Spleen (tissue), 11 donors: ENCODE results near the gene PLCH1. TPM values are rescaled to one million over a fixed set of nuclear protein-coding genes. Genes with fewer than 3 reads are reported as not detected.

Experiments
- DNase-seq: peaks from one replicate; pipeline ENCODE4 v3.0.0-alpha.2; 2020
- H3K27ac ChIP-seq, 8 donors: fragments of 200-600 bp; sonication (generic) in 7 of 8; 1 replicate in 4 of 8; 2 replicates in 4 of 8; pipeline versions ENCODE4 v1.5.0 to v1.8.0; 2016 to 2021; ENCODE audit warnings: inconsistent platforms in 4 of 8, mild to moderate bottlenecking in 4 of 8, moderate library complexity in 1 of 8
- H3K27me3 ChIP-seq, 7 donors: fragments of 200-600 bp; sonication (generic) in 6 of 7; replicated peaks in 1 of 7; 1 replicate in 4 of 7; 2 replicates in 3 of 7; pipeline versions ENCODE4 v1.5.0 to v1.8.0; 2016 to 2021; ENCODE audit warnings: inconsistent platforms in 3 of 7, mild to moderate bottlenecking in 1 of 7
- H3K36me3 ChIP-seq, 6 donors: fragments of 200-600 bp; sonication (generic) in 5 of 6; 1 replicate in 4 of 6; 2 replicates in 2 of 6; pipeline versions ENCODE4 v1.5.0 to v1.8.0; 2016 to 2021; ENCODE audit warnings: inconsistent platforms in 2 of 6
- H3K4me1 ChIP-seq, 6 donors: fragments of 200-600 bp; sonication (generic) in 5 of 6; 1 replicate in 3 of 6; 2 replicates in 3 of 6; pipeline versions ENCODE4 v1.5.0 to v1.8.0; 2016 to 2021; ENCODE audit warnings: inconsistent platforms in 3 of 6
- H3K4me3 ChIP-seq, 8 donors: fragments of 200-600 bp; sonication (generic) in 7 of 8; 1 replicate in 4 of 8; 2 replicates in 4 of 8; pipeline versions ENCODE4 v1.5.0 to v1.8.0; 2016 to 2021; ENCODE audit warnings: inconsistent platforms in 4 of 8, mild to moderate bottlenecking in 4 of 8, moderate library complexity in 2 of 8
- H3K9me3 ChIP-seq, 8 donors: fragments of 200-600 bp; sonication (generic) in 7 of 8; 1 replicate in 4 of 8; 2 replicates in 4 of 8; pipeline versions ENCODE4 v1.5.0 to v1.8.0; 2016 to 2021; ENCODE audit warnings: inconsistent platforms in 4 of 8
- CTCF ChIP-seq, 11 experiments: fragments of 200-600 bp in 7 of 11; fragments of 450-650 bp in 4 of 11; sonication (generic) in 4 of 11; IDR thresholded peaks in 8 of 11; conservative IDR thresholded peaks in 3 of 11; 1 replicate in 7 of 11; 2 replicates in 4 of 11; pipeline versions ENCODE4 v1.4.0 to v1.8.0; 2016 to 2021; ENCODE audit warnings: antibody characterized with exemption in 11 of 11, inconsistent platforms in 4 of 11, mild to moderate bottlenecking in 1 of 11
- POLR2A ChIP-seq, 3 donors: fragments of 450-650 bp; IDR thresholded peaks; one replicate each; pipeline ENCODE4 v1.5.1; 2017; ENCODE audit warnings: antibody characterized with exemption in 3 of 3, mild to moderate bottlenecking in 1 of 3
- POLR2AphosphoS5 ChIP-seq, 3 donors: sonication (generic); formaldehyde crosslinking; IDR thresholded peaks; one replicate each; pipeline ENCODE4 v1.5.1; 2017; ENCODE audit warnings: antibody characterized with exemption in 3 of 3
- WGBS, 5 donors: extraction: QIAGEN DNeasy Blood & Tissue Kit in 3 of 5; methylation state at CpG; one replicate each; pipeline versions ENCODE4 v1.1.5 to v1.1.7; 2013 to 2018; 5-methylcytosine and 5-hydroxymethylcytosine counted together
- intact Hi-C: fragments of 100-400 bp; cut with DNase I; formaldehyde crosslinking; loops from one replicate; pipeline ENCODE4 v1.15.0; 2023; ENCODE audit warnings: low total_unique reads
- polyA plus RNA-seq, 3 donors: library from polyadenylated mRNA; stranded (reverse); fragments of 200-250 nt; gene quantifications; one replicate each; pipeline ENCODE4 v1.2.1, GENCODE V29; 2013
- total RNA-seq, 7 donors: library from RNA; depleted of rRNA in 3 of 7; stranded (reverse); fragments of >200 nt in 3 of 7; fragmentation: NEBNext Ultra II Directional in 4 of 7; extraction: Animal tissue kit (Norgen Biotek cat#: 25700) in 4 of 7; gene quantifications; one replicate each; pipeline versions ENCODE4 v1.1.0 to v1.2.1, GENCODE V29; 2016 to 2021
- donor health status: healthy with polysubstance abuse.
- donor health status: DM: no; HTN: no; CAD: no; lungs with moderate emphysema.
- donor health status: DM: no; HTN: no; CAD: no.
- donor health status: Bipolar disorder and iron deficiency.
- donor health status: healthy.
- donor health status: DM: no; HTN: no; CAD: no.
- donor health status: DM: yes; HTN: yes; CAD: no.

Gene PLCH1
- total and polyA plus RNA-seq, 10 donors = 0.02 to 0.37 (median 0.13) TPM; not detected in 1

GRCh38 chr3:155368786-155369185 lies 376.1 kb downstream of the PLCH1 start:
- H3K36me3 ChIP-seq = no peaks in the 10 kb centered on the region
- intact Hi-C loops = no loop called here
- TF ChIP-seq POLR2A (IDR thresholded peaks at IDR 0.05) (no peak), POLR2AphosphoS5 (IDR thresholded peaks at IDR 0.05) (no peak), CTCF (IDR thresholded peaks at IDR 0.05 in 8 of 11, conservative IDR thresholded peaks at IDR 0.05 in 3 of 11) (no peak)
- peaks cover 0 to 25% (median 21%) of the 10 kb centered on the region in 8 donors for H3K9me3 ChIP-seq
- H3K4me3 ChIP-seq = no peak overlapping the region
- H3K27ac ChIP-seq = no peak overlapping the region
- no peak for DNase-seq
- no peaks in the 10 kb centered on the region for H3K4me1 ChIP-seq
- H3K27me3 ChIP-seq = no peaks in the 10 kb centered on the region

DNA sequence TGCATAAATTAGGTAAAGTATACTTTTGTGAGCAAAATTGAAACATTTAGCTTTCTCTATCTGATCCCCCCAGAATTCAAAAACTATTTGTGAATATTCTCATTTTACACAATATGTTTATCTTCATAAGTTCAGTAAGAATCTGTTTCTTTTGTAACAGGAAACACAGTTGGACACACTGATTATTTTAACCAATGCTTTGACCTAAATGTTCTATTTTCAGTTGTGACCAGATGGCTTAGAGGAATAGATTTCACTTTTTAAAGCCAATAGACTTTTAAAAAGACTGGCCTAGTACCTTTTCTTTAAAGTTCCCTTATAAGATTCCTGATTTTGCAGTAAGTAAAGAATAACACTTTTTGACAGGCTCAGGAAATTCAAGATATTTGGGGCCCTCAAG lies 377.4 kb downstream of the PLCH1 start:
- Histone ChIP-seq H3K27ac (no peak overlapping the region), H3K9me3 (peaks cover 0 to 26% (median 21%) of the 10 kb centered on the region in 8 donors), H3K4me3 (no peak overlapping the region), H3K4me1 (no peaks in the 10 kb centered on the region), H3K36me3 (no peaks in the 10 kb centered on the region), H3K27me3 (no peaks in the 10 kb centered on the region)
- DNase-seq = no peak
- TF ChIP-seq POLR2A (IDR thresholded peaks at IDR 0.05) (no peak), POLR2AphosphoS5 (IDR thresholded peaks at IDR 0.05) (no peak), CTCF (IDR thresholded peaks at IDR 0.05 in 8 of 11, conservative IDR thresholded peaks at IDR 0.05 in 3 of 11) (no peak)
- intact Hi-C loops = no loop called here

DNA sequence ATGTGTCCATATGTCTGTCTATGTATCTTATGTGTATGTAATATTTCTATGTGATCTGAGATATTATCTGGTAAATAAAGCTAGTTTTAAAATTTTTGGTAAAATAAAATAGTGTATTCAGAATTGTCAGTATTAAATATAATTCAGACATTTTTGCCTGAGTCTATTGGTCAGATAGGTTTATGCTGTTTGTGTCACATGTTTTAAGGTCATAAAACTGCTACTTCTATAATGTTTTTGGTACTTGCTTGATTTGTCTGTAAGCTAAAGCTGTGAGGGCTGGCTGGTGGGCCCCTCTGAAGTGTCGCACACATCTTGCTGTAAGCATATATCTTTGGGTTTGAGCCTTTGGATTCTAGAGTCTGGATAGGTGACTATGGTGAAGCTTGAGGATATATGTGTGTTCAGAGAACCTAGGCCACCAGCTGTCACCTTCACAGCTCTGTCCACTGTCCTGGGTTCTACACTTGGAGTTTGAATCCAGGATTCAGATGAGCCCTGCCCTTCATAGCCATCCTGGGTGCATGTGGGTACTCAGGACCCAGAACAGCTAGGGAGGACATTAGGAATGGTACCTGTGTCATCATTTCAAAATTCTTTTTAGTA lies 379.6 kb downstream of the PLCH1 start:
- Histone ChIP-seq H3K27ac (no peak overlapping the region), H3K4me1 (no peaks in the 10 kb centered on the region), H3K27me3 (no peaks in the 10 kb centered on the region), H3K36me3 (no peaks in the 10 kb centered on the region), H3K4me3 (no peak overlapping the region), H3K9me3 (peaks cover 0 to 26% (median 21%) of the 10 kb centered on the region in 8 donors)
- WGBS, 5 donors = 48 to 100% (median 100%) methylated on average over 1 of the region's 1 CpG
- DNase-seq = no peak
- intact Hi-C loops = no loop called here
- TF ChIP-seq POLR2AphosphoS5 (IDR thresholded peaks at IDR 0.05) (no peak), CTCF (IDR thresholded peaks at IDR 0.05 in 8 of 11, conservative IDR thresholded peaks at IDR 0.05 in 3 of 11) (no peak), POLR2A (IDR thresholded peaks at IDR 0.05) (no peak)

DNA sequence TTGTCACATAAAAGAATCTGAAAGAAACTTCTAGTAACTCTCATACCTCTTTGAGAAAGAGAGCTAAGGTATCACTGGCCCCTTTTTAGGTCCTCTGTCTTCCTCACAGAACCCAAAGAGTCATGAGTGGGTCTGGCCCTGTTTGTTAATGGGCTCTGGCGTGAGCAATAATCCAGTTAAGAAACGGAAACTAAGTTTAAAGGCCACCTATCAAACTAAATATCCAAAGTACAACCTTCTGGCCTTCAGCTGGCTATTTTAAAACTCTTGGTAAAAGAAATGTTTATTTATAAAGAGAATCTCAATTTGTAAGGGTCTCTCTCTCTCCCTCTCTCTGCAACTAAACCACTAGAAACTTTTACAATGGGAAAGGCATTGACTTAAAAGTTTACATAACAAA lies 380.4 kb downstream of the PLCH1 start:
- intact Hi-C loops = no loop called here
- Histone ChIP-seq H3K4me3 (no peak overlapping the region), H3K27me3 (no peaks in the 10 kb centered on the region), H3K4me1 (no peaks in the 10 kb centered on the region), H3K9me3 (peaks cover 0 to 26% (median 21%) of the 10 kb centered on the region in 8 donors), H3K27ac (no peak overlapping the region), H3K36me3 (no peaks in the 10 kb centered on the region)
- no peak for DNase-seq
- TF ChIP-seq POLR2AphosphoS5 (IDR thresholded peaks at IDR 0.05) (no peak), POLR2A (IDR thresholded peaks at IDR 0.05) (no peak), CTCF (IDR thresholded peaks at IDR 0.05 in 8 of 11, conservative IDR thresholded peaks at IDR 0.05 in 3 of 11) (no peak)
- WGBS, 5 donors = 75 to 92% (median 81%) methylated on average over 2 of the region's 2 CpGs
